Left ventricle myocardium inferior (tissue), 1 donor: ENCODE measurements around the gene MMP17. TPM values are rescaled to one million over a fixed set of nuclear protein-coding genes. Genes with fewer than 3 reads are reported as not detected.

ENCODE experiments used
- DNase-seq: peaks from one replicate; pipeline ENCODE4 v3.0.0-alpha.2; 2020
- H3K27ac ChIP-seq: fragments of 200-600 bp; replicated peaks from 2 replicates; pipeline ENCODE4 v1.8.0; 2021
- H3K27me3 ChIP-seq: fragments of 200-600 bp; 2 replicates; pipeline ENCODE4 v1.8.0; 2021; ENCODE audit warnings: low read depth
- H3K36me3 ChIP-seq: fragments of 200-600 bp; 2 replicates; pipeline ENCODE4 v1.8.0; 2021
- H3K4me1 ChIP-seq: fragments of 200-600 bp; 2 replicates; pipeline ENCODE4 v1.8.0; 2021
- H3K4me3 ChIP-seq: fragments of 200-600 bp; 2 replicates; pipeline ENCODE4 v1.8.0; 2021; ENCODE audit warnings: mild to moderate bottlenecking, moderate library complexity
- H3K9me3 ChIP-seq: fragments of 200-600 bp; replicated peaks from 2 replicates; pipeline ENCODE4 v1.8.0; 2021
- CTCF ChIP-seq: fragments of 200-600 bp; IDR thresholded peaks from 2 replicates; pipeline ENCODE4 v1.8.0; 2021; ENCODE audit warnings: antibody characterized with exemption, mild to moderate bottlenecking, borderline replicate concordance
- intact Hi-C: fragments of 100-400 bp; cut with micrococcal nuclease; formaldehyde crosslinking; loops from one replicate; pipeline ENCODE4 v1.11.0; 2022
- total RNA-seq: library from RNA; stranded (reverse); fragmentation: NEBNext Ultra II Directional; extraction: Animal tissue kit (Norgen Biotek cat#: 25700); gene quantifications from one replicate; pipeline ENCODE4 v1.2.1, GENCODE V29; 2021
- donor health status: DM: no; HTN: yes; CAD: no; lungs with severe emphysema.

The MMP17 gene
- total RNA-seq, 1 donor from 2014 or later: 0.77 TPM

GRCh38 chr12:131894981-131895639 lies 66.9 kb downstream of the MMP17 start:
- TF ChIP-seq CTCF: no peak
- intact Hi-C loops: no loop called here

GRCh38 chr12:131895640-131896079 lies 67.5 kb downstream of the MMP17 start:
- no peak for TF ChIP-seq CTCF
- no peaks in the 10 kb centered on the region for H3K9me3 ChIP-seq

More at GRCh38 chr12:131894981-131895639, 66.9 kb downstream of the MMP17 start:
- Histone ChIP-seq H3K9me3 (no peaks in the 10 kb centered on the region), H3K36me3 (peaks cover 19% of the 10 kb centered on the region), H3K4me1 (peaks cover 50% of the 10 kb centered on the region), H3K27ac (peak overlapping the region; percentile 99), H3K27me3 (no peaks in the 10 kb centered on the region), H3K4me3 (peak overlapping the region; percentile 79)
- DNase-seq: no peak

GRCh38 chr12:131896080-131896810 lies 68.1 kb downstream of the MMP17 start:
- H3K27ac ChIP-seq: peak overlapping the region; percentile 99
- TF ChIP-seq CTCF: no peak
- peak overlapping the region; percentile 79 for H3K4me3 ChIP-seq
- H3K36me3 ChIP-seq: peaks cover 19% of the 10 kb centered on the region
- DNase-seq: peak; percentile 92
- H3K9me3 ChIP-seq: no peaks in the 10 kb centered on the region
- peaks cover 61% of the 10 kb centered on the region for H3K4me1 ChIP-seq
- H3K27me3 ChIP-seq: no peaks in the 10 kb centered on the region
- intact Hi-C loops: no loop called here

More at GRCh38 chr12:131895640-131896079, 67.5 kb downstream of the MMP17 start:
- no peak for DNase-seq
- Histone ChIP-seq H3K4me3 (peak overlapping the region; percentile 79), H3K27ac (peak overlapping the region; percentile 99), H3K27me3 (no peaks in the 10 kb centered on the region), H3K4me1 (peaks cover 55% of the 10 kb centered on the region), H3K36me3 (peaks cover 19% of the 10 kb centered on the region)
- intact Hi-C loops: no loop called here

GRCh38 chr12:131896811-131897270 lies 68.6 kb downstream of the MMP17 start:
- H3K27me3 ChIP-seq: no peaks in the 10 kb centered on the region
- peak overlapping the region; percentile 99 for H3K27ac ChIP-seq
- peaks cover 67% of the 10 kb centered on the region for H3K4me1 ChIP-seq
- intact Hi-C loops: no loop called here
- TF ChIP-seq CTCF: no peak
- DNase-seq: peak; percentile 92
- H3K4me3 ChIP-seq: peak overlapping the region; percentile 79
- peaks cover 19% of the 10 kb centered on the region for H3K36me3 ChIP-seq
- no peaks in the 10 kb centered on the region for H3K9me3 ChIP-seq

GRCh38 chr12:131897276-131897675 lies 69.1 kb downstream of the MMP17 start:
- peak overlapping the region; percentile 79 for H3K4me3 ChIP-seq
- DNase-seq: no peak
- H3K27me3 ChIP-seq: no peaks in the 10 kb centered on the region
- peaks cover 71% of the 10 kb centered on the region for H3K4me1 ChIP-seq
- H3K27ac ChIP-seq: peak overlapping the region; percentile 99
- intact Hi-C loops: no loop called here
- no peak for TF ChIP-seq CTCF
- no peaks in the 10 kb centered on the region for H3K9me3 ChIP-seq
- H3K36me3 ChIP-seq: peaks cover 19% of the 10 kb centered on the region
